HG02870 (cell line): ENCODE data around the gene ST8SIA5.
"Not testable (repeated sequence)": the region's sequence is repeated elsewhere in the genome, so short reads cannot be mapped to it uniquely, and the experiment has no call there.

Source experiments
- ATAC-seq: cut with Tn5 transposase; IDR thresholded peaks from one replicate; pipeline ENCODE4 v1.9.1; 2021; ENCODE audit warnings: mild to moderate bottlenecking, moderate library complexity; ENCODE audit not compliant: unreplicated experiment

The ST8SIA5 gene, protein sequence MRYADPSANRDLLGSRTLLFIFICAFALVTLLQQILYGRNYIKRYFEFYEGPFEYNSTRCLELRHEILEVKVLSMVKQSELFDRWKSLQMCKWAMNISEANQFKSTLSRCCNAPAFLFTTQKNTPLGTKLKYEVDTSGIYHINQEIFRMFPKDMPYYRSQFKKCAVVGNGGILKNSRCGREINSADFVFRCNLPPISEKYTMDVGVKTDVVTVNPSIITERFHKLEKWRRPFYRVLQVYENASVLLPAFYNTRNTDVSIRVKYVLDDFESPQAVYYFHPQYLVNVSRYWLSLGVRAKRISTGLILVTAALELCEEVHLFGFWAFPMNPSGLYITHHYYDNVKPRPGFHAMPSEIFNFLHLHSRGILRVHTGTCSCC

DNA sequence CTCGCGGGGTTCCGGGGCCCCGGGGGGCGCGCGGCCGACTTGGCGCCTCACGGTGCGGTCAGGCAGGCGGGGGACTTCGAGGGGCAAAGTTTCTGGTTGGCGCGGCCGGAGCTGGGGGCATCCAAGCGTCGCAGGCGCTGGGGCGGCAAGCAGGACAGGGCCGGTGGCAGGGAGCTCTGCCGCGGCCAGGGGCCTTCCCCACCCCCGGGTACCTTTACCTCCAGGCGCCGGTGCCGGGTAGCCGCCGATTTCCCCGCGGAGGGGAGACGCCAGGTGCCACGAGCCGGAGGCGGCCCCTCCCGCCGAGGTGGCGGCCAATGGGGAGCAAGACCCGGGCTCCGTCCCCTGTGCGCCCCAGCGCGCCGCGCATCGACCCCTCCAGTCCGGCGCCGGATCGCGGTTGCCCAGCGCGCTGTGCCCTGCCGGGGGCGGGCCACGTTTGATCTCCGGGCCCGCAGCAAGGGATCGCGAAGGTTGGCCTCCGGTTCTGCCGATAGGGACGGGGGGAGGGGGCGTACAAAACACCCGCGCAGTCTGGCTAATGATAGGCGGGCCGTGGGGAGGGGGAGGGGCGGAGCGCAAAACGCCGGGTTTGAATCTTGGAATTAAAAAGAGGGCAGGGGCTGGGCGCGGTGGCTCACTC is at the start of gene ST8SIA5:
Gene ST8SIA5 (minus strand): TSS at position 495 of the 643 bp plus-strand sequence. CDS start 545 bp downstream, outside the sequence.
- no peak for ATAC-seq

DNA sequence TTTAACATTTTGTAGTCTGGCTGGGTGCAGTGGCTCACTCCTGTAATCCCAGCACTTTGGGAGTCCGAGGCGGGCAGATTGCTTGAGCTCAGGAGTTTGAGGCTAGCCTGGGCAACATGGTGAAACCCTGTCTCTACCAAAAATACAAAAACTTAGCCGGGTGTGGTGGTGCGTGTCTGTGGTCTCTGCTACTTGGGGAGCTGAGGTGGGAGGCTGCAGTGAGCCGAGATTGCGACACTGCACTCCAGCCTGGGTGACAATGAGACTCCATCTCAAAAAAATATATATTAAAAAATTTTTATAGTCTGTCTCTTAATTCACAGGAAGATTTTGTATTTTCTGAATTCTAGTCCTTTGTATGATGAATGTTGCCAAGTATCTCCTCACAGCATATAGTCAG is 39.1 kb upstream of the ST8SIA5 start:
- not testable (repeated sequence) for ATAC-seq

DNA sequence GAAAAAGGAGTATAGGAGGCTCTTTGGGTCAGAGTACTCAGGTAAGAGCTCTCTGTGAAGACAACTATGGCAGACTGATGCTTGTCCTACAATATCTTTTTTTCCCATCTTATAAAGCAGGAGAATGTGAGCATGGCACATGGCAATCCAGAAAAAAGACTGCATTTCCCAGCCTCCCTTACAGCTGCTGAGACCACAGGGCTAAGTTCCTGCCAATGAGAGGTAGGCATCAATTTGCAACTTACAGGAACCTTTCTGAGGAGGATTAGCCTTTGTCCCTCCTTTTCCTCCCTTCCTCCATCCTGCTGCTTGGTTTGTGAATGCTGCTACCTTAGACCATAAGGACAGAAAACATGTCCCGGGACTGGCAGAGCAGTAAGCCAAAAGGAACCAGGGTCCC is 37.8 kb upstream of the ST8SIA5 start:
- ATAC-seq, result no peak

DNA sequence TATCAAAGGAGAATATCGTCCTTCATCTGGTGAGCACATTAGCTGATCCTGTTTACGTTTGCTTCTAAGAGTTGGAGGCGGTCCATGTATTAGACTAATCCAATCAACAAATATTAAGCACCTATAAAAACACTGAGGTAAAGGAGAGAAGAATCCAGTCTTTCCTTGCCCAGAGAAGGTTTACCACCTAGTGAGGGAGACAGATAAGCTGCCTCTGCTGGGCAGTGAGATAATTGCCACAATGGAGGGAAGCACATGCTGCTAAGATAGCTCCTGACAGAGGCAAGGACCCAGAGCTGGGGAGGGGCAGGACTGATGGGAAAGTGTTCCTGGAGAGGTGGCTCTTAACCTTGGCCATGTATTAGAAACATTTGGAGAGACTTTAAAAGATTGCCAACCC is 36.7 kb upstream of the ST8SIA5 start:
- no peak for ATAC-seq

DNA sequence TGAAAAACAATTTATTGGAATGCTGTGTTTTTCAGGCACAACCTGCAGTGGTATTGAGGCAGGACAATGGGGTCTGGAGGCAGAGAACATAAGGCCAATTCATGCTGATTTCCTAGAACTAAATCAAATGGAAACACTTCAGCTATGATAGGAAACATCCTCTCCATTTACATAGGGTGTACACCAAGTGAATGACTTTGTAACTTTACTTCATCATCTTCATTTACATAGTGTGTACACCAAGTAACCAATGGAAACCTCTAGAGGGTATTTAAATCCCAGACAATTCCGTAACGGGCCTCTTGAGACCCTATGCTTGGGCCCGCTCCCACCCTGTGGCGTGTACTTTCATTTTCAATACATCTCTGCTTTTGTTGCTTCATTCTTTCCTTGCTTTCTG is 32.2 kb upstream of the ST8SIA5 start:
- ATAC-seq, result no peak

DNA sequence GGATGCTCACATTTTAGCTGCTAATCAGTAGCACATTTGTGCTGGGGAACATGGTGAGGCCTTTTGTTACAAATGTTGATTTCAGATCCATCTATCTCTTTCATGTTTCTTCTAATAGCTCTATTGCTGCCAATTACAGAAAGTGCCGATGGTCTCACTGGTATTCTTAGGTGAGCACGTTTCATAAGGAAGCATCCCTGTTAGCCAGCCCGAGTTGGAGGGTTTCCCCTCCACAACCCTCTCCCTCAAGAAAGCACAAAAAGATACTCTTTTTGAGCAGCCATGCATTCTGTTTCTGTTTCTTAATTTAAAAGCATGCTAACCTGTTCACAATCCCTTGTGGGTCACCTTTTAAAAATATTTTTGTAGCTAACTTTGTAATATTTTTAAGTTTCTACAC is 30.8 kb upstream of the ST8SIA5 start:
- ATAC-seq, result no peak

DNA sequence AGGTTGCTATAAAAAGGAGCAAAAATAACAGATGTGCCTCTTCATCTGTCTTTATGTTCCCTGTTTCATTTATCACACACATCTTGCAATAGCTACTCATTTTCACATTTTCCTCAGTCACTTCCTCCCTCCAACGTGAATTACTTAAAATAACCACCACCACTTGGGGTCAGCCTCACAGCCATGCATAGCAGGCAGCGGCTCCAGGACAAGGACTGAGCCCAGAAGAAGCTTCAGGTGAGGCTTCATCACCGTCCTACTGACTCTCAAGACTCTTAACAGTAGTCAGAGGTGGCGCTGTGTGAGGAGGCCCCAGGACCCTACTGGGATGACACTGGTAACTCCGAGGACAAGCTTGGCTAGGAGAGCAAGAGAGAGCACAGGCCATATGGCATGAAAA is 15.5 kb upstream of the ST8SIA5 start:
- ATAC-seq, result no peak

DNA sequence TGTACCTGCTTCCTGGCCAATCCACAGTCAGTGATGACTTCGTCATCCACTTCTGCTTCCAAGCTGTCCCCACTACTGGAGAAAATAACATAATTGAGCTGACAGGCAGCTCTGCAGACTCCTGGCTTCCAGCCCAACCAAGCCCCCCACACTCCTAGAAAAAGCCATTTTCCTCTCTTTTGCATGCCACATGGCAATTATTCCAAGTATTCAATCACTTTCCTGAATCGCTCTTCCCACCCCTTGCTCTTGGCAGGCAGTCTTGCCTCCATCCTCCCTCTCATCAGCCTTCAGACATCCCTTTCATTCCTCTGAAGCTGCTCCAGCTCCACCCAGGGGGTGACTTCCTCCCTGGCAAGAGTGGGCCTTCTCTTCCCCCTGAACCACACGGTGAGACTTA is 14.3 kb upstream of the ST8SIA5 start:
- ATAC-seq, result no peak

DNA sequence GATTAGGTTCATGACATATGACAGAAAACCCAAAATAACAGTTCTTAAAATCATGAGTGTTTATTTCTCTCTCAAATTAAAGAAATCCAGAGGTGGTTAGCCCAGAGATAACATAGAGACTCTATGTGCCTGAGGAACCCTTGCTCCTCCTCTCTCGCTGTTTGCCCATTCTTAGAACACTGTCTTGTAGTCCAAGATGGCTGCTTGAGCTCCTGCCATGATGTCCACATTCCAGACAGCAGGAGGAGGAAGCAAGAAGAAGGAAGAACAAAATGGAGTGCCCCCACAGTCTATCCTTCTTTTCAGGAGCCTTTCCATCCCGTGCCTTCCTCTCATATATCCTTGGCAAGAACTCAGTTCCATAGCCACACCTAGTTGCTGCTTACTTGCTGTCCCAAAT is 13.9 kb upstream of the ST8SIA5 start:
- no peak for ATAC-seq

DNA sequence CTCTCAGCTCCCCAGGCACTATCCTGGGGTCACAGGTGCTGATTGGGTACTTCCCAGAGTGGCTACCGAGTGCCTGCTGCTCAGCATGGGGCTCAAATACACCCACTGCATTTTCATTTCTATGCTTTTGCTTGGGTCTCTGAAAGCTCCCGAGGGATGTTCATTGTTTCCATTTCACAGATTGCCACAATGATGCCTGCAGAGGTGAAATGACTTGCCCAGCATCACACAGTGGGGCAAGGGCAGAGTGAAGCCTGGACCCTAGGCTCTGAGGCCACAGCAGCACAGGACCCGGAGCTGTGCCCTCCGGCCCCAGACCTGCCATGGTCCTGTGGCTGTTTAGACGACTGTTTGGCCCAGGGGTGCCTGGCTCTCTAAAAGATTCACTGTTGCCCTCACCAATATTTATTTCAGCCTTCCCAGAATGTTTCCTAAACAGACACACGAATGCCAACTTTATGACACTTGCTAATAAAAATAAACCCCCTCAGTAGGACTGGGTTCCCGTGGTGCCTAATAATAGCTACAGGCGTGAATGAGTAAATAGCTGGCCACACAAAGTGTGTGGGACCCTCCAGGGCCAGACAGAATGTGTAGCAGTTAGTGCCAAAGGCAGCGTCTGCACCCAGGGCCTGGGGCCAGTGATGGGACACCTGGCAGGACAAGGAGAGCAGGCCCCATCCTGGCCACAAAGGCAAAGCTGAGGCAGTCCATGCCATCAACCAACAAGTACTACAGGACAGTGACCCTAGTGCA is 11.5 kb upstream of the ST8SIA5 start:
- no peak for ATAC-seq

DNA sequence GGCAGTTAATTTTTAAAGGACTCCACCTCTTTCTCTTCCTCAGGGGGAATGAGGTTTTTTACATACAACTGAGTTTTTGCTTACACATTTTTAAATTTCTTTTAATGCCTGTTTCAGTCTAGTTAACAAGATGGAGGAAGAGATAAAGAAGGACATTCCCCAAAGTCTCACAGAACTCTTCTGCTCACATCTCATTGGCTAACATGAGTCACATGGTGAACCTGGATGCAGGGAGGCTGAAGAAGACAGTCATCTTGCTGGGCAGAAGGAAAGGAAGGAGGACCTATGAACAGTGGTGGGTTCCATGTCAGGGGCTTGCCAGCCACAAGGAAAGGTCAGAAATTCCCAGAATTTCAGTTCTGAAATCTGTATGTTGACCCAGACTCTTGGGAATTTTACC is 10.4 kb upstream of the ST8SIA5 start:
- no peak for ATAC-seq

DNA sequence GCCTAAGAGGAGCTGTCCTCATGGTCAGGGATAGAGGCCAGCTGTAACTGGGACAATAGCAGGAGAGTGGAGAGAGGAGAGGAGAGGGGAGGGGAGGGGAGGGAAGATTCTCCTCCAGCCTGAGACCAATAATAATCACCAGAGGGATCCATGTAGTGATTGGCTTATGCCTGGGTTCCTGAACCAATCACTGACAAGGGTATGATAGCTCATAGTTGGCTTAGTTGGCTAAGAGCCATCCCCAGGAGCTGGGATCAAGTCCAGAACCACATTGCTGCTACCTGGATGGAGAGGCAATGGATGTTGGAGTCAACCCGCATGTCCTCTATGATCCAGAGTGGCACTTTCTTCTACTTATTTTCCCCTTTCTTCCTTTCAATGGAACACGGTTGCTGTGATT is 7.7 kb upstream of the ST8SIA5 start:
- ATAC-seq, result no peak

DNA sequence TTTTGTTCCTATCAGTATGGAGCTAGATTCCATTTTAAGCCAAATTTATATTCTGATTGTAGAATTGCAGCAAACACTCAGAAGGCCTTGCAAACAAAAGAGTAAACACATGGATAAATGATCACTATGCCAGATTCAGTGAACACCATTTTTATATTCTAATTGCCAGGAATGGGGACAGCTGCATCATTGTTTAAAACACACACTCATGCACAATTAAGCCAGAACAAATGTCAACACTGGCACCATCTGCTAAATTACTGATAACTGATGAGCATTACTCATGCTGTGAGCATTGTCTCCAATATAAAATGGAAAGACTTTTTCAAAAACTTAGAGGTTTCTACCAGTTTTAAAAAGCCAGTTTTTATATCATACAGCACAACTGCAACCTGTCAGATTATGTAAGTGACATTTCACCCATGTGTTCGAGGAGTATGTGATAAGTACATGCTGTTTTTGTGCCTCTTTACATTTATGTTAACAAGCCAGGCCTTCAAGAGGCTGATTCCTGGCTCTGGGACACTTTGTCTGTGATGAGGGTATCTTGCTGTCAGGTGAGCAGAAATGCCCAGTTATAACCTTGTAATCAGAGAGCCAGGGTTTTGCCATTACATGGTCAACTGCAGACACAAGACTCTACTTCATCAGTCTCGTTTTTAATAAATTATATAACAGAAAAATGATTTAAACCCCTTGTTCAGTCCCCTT is 4.4 kb upstream of the ST8SIA5 start:
- ATAC-seq, result no peak

DNA sequence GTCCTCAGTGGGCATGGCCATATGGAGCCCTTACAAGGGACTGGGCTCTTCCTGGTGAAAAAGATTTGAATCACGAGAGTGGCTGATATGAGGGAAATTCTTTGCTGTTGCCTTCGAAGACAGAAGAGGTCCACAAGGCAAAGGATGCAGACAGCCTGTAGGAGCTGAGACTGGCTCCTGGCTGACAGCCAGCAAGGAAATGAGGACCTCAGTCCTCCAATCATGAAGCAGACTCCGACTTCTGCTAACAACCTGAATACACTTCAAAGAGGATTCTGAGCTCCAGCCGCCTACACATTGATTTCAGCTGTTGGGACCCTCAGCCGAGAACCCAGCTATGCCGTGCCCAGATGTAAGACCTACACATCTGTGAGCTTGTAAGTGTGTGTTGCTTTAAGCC is 3.0 kb upstream of the ST8SIA5 start:
- ATAC-seq, result no peak

DNA sequence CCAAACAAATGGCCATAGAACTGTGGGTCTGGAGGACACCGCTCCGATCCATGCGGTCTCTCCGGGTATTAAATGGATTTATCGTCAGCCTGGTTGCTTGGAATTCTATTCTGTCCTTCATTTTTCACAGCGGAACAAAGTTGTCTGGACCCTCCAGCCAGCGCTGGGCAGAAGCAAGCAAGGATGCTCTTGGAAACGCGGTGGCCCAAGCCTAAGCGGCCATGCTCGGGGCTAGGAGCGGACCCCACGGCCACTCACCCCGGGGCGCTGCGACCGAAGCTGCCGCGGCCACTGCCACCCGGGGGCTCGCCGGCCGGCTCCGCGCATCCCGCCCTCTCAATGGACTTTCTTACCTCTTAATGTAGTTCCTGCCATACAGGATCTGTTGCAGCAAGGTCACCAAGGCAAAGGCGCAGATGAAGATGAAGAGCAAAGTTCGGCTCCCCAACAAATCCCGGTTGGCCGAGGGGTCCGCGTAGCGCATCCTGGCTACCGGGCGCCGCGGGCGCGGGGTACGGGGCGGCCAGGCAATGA is 761 bp downstream of the ST8SIA5 start:
- ATAC-seq, result no peak

DNA sequence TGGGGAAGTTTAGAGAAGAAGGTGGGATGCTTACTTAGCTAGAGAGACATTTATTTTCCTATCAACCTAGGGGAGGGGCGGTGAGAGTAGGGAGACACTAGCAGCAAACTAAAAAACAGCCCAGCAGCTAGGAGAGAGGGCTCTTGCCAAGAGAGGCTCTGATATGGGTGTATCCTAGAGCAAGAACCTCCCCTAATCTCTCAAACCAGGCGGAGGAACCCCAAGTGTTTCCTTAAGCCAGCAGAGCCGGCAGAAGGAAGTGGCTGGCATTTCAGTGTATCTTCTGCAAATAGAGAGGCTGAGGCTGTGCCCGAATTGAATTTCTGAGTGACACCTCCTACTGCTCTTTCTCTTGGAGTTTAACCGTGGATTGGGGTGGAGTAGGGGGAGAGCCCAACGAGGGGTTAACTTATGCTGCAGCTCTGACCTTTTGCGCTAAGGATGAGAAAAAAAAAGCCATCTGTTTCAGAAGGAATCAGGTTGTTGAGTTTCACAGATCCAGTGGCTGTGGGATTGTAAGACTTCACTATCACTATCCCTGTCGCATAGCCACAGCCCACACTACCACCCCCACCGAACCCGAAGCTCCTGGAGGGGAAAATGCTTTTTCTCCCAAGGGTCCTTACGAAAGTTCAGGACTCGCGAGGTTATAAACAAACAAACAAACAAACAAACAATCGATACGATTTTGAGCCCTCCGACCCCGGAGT is 1.4 kb downstream of the ST8SIA5 start:
- no peak for ATAC-seq

DNA sequence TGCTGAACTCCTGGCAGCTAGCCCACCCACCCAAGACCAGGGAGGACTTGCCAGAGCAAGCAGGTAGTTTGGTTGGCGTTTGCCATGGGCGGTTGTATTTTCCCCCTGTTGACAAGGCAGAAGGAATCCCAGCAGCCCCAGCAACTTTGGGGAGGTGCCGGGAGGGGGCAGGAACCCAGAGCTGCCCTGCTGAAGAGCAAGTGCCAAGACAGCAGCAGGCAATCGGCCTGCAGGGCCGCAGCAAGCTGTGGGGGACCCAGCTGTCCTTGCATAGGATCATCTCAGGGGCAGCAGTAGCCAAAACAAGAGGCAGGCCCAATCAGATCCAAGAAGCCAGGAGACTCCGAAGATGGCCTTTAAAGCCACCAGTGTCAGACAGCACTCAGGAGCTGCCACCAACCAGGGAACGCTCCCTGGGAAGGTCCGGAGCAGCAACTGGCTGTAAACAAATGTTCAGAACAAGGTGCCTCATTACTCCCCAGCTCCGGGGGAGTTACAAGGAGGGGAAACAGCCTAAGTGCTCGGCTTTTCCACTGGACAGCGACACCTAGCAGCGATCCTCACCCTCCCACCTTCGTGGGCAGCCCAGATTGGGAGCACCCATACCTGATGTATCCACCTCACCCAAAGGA is 2.1 kb downstream of the ST8SIA5 start:
- no peak for ATAC-seq

DNA sequence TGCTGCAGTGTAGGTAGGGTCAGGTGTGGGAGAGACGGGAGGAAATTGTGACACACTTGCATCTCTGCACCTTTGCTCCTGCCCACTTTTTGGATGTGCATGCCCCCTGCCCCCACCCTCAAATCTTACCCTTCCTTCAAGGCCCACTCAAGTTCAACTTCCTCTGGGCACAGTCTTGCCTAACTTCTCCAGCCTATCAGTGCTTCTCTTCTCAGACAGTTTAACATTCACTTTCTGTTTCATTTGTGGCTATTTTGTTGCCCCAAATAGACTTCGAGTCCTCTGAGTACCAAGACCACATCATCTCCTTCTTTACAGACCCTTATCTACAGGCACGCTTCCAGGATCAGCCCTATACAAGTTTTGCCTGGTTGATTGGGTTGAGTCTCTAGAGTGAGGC is 2.7 kb downstream of the ST8SIA5 start:
- ATAC-seq, result peak; percentile 48

DNA sequence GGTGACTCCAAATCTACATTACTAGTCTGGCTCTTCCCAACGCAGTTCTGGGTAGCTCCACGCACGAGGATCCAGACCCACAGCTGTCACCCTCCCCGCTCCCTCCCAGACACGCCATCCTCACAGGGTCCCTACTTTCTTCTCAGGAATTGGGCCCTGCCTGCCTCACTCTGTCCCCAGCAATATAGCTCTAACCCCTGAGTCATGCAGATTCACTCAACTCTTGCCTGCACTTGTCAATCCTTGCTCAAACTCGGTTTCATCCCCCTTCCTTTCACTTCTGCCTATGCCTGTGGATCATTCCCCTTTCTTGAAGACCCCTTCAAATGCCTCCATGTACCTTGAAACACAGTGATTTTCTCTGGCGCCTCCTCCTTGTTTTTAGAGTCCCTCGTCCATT is 5.0 kb downstream of the ST8SIA5 start:
- ATAC-seq, result no peak

DNA sequence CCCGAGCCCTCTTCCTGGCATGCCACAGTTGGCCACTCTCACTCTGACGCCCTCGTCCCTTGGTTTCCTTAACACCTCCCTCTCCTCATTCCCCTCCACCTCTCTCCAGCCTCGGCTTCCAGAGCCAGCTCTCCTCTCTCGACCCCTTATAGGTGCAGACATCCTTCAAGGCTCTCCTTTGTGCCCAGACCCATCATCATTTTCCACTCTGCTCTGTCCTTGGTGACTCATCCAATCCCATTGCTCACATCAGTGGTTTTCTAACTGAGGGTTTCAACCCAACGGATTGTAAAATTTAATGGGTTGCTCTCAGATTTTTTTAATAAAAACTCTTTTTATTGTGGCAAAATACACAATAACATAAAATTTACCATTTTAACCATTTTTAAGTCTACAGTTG is 6.2 kb downstream of the ST8SIA5 start:
- no peak for ATAC-seq
